Stimulated activated CD4-positive, alpha-beta T cell treated with anti-CD3 and anti-CD28 coated beads, TNF-alpha, amount 100 ng/mL, for 1 hour (primary cell): ENCODE data around the gene MAGOH.

Experiments used
- DNase-seq, 3 donors: peaks; one replicate each; pipeline ENCODE4 v3.0.0-alpha.2; 2020; ENCODE audit warnings: low read depth in 3 of 3, low spot score in 1 of 3

Gene MAGOH

GRCh38 chr1:53270873-53271272 lies 32.6 kb upstream of the MAGOH start:
- DNase-seq = no peak

DNA sequence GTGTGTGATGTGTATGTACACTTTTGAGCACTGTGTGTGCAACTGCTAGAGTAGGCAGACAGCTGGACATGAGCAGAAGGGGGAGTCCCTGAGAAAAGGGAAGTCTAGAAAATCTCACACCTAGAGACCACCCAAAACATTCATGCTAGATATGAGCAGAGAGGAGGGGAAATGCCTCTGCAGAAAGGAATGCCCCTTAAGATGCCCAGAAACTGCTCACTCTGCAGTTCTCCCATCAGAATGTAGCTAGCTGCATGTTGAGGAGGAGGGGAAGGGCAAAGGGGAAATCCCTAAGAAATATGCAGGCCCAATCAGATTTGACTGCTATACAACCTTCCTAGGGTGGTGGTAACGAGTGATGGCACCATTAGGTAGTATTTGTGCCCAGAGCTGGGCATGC lies 31.8 kb upstream of the MAGOH start:
- DNase-seq = no peak

GRCh38 chr1:53267761-53268160 lies 29.4 kb upstream of the MAGOH start:
- DNase-seq = no peak

DNA sequence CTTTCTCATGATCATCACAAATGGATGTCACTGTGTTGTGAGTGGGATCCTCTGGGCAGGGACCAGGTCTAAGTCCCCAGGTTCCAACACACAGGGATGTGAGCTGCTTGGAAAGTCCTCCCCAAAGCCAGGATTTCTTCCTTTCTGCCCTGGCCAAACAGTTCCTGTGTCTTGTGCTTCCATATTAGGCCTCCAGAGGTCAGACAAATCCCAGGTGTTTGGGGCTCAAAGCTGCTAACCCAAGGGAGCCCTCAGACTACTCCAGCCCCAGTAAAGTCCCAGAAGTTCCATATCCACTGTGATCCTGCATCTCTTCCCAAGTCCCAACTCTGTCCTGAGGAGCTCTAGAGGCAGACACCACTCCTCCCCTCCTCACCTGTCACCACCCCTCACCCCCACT lies 27.7 kb upstream of the MAGOH start:
- no peak for DNase-seq

GRCh38 chr1:53265581-53265980 lies 27.3 kb upstream of the MAGOH start:
- no peak for DNase-seq

DNA sequence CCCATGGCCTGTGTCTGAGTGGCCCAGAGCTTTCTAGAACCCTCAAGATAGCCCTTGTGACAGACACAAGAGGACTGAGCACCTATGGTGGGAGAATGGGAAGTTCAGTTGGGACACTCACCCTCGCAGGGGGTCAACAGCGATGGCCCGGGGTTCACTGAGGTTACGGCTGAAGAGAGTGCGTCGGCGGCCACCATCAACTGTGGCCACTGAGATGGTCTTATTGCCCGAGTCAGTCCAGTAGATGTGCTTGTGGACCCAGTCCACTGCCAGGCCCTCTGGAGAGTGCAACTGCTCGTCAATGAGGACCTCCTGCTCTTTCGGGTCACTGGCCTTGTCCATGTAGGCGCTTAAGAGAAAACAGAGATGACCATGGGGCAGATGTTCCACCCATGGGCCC lies 25.7 kb upstream of the MAGOH start:
- DNase-seq = no peak

DNA sequence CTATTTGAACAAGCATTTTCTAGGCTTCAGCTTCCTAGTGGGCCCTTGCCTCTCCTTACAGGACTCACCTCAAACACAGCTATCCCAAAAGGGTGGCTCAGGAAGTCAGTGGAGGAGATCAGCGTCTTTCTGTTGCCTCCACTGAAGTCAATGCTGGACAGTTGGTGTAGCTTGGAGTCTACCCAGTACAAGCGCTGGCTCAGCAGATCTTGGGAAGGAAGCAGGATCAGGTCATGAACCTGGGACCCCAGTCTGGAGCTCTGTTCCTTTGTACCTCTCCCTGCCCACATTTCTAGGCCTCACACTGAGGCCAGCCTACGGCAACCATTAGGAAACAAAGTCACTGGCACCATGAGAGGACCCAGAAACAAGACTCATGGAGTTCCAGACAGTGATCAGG lies 23.7 kb upstream of the MAGOH start:
- no peak for DNase-seq

GRCh38 chr1:53260631-53261247 lies 22.4 kb upstream of the MAGOH start:
- no peak for DNase-seq

- DNase-seq = no peak
Observed at GRCh38 chr1:53259932-53260331, 21.6 kb upstream of the MAGOH start.

DNA sequence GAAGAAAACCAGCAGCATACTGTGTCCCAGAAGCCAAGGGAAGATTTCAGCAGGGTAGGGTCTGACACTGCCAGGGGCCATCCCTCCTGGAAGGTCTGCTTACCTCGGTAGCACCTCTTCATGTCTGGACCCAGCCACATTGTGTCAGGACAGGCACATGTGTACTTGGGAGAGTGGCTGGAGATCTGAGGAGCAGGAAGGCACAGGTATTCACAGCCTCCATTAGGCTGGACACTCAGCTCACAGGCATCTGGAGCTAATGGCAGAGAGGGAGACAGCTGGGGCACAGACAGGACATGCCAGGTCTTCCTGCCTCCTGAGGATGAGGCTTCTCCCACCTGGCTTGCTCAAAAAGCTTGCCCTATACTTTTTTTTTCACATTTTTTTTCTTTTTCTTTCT lies 19.9 kb upstream of the MAGOH start:
- DNase-seq = no peak

DNA sequence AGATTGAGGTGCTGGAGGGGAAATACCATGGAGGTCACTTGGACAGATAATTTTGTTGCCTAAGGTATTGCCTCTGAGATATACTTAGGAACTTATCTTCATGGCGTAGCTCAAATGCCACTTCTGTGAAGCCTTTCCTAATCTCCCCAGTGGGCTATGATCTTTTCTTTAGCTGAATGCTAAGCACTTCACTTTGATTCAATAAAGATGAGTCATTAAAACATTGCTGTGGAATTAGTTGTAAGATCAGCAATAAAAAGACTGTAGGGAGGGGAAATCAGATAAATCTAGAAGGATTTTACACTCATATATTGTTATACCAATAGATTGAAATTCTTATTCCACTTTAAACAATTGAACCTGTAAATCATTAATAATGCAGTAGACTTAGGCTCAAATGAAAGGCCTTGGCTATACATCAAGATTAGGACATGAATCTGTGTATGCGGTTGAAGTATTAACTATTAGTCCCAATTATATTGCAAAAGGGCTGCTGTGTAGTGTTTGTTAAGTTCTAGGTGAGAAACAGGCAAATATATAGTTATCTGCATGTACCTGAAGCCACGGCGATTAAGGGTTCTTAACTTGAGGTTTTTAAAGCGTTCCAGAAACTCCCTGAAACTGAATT lies 19.2 kb upstream of the MAGOH start:
- DNase-seq = no peak

DNA sequence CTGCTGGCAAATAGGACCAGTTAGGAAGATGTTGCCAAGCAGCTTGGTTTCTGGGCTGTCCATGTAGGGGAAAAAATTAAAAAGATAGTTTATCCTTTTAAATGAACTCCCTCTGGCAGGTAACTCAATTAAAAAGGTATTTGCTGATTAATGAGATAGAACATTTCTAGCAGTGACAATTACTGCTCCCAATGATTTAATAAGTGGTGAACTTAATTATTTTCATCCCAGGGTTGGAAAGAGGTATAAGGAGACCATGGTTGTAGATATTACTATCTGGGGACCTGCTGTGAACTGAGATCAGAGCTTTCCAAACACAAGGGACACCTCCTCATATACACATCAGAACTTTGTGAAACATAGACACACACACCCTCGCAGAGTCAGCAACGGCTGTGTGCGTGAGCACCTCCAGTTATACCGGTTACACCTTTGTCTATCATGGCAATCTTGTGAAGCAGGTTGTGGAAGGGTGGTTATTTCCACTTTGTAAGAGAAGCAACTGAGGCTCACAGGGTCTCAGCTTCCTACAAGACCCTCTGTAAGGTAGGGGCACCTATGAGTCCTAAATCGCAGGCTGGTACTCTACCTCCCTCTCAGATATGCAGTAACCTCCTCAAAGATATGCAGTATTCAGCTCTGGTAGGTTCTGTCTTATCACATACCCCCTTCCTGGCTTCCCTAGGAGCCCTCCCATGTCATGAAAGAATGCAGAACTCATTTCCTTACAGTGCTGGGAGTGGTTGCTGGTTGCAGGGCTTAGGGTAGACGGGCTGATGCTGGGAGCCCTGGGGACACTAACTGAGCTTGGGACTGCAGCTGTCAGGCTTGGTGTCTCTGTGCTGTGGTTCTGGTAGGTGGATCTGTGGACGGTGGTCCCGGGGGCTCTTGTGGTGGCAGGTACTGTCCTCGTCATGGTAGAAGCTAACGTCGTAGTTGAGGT lies 18.5 kb upstream of the MAGOH start:
- DNase-seq = no peak

- no peak for DNase-seq
Observed at GRCh38 chr1:53255031-53255430, 16.7 kb upstream of the MAGOH start.

DNA sequence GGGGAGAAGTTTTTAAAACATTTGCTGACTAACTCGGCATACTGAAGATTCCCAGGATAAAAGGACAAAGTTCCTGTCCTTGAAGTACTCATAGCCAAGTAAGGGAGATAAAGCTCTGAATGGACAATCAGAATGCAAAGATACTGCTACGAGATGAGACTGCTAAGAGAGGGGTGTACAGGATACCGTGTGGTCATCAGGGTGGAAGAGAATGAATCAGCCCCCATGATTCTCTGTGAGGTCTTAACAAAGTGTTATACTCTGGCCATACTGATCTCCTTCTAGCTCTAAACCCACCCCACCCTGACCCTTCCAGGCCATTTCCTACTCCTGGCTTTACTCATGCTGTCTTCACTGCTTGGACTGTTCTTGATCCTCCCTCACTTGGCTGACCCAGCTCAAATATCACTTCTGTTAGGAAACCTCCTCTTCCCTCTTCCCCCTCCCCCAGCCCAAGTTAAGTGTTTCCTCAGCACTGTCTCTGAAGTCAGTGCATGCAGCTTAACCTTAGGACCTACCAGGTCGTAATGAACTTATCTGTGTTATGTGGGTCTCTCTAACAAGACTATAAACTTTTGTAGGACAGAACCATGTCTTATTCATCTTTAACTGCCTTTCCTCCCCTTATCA lies 15.8 kb upstream of the MAGOH start:
- DNase-seq = no peak

DNA sequence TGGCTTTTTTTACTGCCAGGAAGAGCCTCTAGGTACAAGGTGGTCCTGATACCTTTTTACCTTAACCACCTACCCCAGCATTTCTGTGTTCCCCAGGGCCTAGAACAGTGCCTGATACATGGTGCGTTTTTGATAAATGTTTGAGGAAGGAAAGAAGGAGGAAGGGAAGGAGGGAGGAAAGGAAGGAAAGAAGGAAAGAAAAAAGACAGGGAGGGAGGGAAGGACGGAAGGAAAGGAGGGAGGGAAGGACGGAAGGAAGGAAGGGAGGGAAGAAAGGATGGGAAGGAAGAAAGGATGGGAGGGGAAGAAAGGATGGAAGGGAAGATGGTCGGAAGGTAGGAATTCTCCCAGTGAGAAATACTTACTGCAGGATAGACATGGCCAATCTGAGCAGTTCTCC lies 12.0 kb upstream of the MAGOH start:
- no peak for DNase-seq

- DNase-seq = no peak
Observed at GRCh38 chr1:53249706-53250105, 11.4 kb upstream of the MAGOH start.

DNA sequence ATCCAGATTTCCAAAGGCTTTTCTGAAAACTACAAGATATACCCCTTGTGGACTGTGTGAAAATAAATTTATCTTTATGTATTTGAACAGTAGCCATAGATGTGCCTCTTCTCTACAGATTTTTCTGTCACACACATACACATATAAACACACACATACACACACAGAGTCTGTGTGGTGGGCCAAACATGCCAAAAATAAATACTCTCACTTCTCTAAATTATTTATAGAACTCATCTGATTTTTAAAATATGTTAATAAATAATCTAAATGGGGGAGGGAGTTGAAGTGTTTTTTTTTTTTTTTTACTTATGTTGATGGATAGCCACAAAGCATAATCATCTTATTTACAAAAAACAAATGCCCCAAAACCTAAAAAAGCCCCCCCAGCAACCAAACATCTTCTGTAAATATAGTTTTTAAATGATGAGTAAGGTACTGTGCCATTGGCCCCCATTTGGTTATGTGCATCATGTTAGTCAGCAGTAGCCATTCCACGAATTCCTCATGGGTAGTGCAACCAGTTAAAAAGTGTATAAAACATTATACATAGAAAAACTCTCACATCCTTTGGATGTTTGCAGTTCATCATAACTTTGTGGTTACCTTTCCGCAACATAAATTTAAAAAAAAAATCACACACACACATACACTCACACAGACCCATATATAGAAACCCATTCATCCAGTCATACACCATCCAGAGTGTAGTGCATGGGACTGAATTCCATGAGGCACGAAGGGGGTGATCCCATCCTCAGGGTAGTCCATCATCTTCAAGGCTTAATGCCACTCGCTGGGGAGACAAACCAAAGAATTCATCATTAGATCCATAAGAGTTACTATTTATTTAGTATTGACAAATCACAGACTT lies 8.2 kb upstream of the MAGOH start:
- no peak for DNase-seq

DNA sequence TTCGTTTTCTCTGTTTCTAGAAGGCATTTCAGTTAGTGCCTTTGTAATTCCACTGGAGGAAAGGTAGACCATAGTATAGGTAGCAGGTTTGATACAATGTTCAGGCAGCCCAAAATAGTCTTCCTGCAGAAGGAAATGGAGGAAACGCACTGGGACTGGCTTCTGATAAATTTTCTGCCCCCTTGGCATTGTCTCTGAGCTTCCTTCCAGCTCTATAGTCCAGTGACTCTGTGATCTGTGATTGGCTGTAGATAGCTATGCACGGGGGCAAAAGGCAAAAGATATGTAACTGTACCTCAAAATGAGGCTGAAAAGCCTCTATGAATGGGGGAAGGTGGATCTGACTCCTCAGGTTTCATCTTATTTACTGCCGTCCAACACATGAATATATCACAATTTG lies 5.8 kb upstream of the MAGOH start:
- DNase-seq = no peak

- no peak for DNase-seq
Observed at GRCh38 chr1:53242381-53242780, 4.1 kb upstream of the MAGOH start.

DNA sequence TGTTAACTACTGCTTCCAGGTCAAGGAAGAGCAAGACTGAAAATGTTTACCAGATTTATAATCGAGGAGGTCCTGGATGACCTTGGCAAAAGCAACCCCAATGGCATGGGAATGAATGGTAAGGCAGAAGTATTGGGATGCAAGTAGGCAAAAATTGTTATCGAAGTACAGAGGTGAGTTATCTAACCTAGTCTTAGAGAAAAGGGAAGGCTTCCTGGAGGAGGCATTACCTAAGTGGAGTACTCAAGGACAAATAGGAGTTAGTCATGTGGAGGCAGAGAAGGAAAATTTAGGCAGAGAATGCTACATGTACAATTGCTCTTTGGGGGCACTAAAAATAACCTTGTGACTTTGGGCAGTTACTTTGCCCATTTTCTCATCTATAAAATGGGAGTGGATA lies 3.5 kb upstream of the MAGOH start:
- no peak for DNase-seq

DNA sequence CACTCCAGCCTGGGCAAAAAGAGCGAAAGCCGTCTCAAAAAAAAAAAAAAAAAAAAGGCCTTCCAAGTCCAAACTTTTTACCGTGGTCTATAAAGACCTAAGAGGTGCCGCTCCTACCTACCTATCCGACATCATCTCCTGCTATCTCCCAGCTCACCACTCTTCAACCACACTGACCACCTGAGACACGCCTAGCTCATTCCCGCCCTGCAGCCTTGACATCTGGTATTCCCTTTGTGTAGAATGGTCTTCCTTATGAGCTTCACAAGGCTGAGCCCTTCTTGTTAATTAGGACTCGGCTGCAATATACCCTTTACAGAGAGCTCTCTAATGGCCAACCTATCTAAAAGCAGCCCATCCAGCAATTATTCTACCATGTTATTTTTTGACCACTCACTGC lies 680 bp downstream of the MAGOH start:
- DNase-seq = no peak
